Stimulated activated CD8-positive, alpha-beta memory T cell treated with anti-CD3 and anti-CD28 coated beads, Interleukin-15, amount 100 ng/mL, for 4 hours (primary cell): ENCODE results near the gene FAM107B.
"Not testable (repeated sequence)": the region's sequence is repeated elsewhere in the genome, so short reads cannot be mapped to it uniquely, and the experiment has no call there.

Experiments
- DNase-seq, 2 donors: peaks; one replicate each; pipeline ENCODE4 v3.0.0-alpha.2; 2020; ENCODE audit warnings: low read depth in 2 of 2

FAM107B gene

DNA sequence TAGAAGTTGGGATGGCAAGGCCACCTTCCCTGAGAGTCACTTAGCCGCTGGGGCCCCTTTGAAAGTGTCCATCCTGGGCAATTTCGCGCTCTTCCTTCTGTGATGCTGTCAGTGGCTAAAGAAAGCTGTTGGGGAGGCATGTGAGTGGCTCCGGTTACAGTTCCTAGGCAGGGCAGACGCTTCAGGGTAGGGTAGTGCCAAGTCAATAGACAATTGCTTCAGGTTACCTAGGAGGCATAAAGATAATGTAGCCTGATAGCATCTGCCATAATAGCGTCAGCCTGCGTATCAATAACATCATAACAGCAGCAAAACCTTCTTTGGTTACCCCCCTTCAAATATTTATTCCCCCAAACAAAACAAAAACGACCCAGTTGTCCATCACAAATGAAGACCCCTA is at the start of gene FAM107B:
Gene FAM107B (minus strand): TSS at position 101 of the 400 bp plus-strand sequence. CDS start 234 bp downstream, outside the sequence.
- no peak for DNase-seq

DNA sequence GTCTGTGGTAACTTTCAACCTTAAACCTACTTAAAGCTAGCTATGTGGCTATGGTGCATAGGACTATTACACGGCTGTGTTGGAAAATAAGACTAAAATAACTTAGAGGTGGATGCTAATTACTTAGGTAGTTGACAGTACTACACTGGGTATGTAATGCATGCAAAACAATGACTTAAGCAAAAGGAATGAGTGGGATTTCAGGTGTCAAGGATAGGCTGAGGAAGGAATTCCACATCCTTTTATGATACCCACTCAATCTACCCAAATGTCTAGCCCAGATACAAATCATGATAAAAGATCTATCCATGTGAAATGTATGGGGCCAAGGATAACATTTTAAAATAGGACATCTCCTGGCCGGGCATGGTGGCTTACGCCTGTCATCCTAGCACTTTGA is 49.3 kb upstream of the FAM107B start:
- DNase-seq = no peak

DNA sequence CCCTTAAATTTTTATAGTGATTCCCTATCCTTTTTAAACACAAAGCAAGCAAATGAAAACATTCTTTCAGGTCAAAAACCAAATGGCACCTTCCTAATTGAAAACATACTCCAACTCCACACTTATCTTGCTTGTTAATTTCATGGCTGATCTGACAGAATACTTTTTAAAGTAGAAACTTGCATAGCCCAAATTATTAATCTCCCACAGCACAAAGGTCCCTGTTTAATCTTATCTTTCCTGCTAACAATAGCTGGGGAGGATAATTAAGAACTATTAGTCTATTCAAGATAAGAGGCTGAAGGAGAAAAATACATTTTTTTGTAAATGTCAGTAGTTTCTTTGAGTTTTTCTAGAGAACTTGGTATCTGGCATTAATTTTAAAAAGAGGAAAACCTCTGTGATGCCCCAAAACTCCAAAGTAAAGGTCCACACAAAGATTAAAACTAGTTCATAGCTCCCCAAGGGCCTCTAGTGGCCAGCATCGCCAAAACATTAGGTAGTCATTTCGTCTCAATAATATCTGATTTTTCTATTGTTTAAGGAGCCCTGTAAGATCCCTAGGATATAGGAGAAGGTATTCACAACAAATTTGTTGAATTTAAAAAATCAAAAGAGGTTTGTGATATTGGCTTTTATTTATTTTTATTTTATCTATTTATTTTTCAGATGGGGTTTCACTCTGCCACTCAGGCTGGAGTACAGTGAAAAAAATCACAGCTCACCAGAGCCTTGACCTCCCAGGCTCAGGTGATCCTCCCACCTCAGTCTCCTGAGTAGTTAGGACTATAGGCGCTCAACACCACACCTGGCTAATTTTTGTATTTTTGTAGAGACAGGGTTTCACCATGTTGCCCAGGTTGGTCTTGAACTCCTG is 48.4 kb upstream of the FAM107B start:
- no peak for DNase-seq

DNA sequence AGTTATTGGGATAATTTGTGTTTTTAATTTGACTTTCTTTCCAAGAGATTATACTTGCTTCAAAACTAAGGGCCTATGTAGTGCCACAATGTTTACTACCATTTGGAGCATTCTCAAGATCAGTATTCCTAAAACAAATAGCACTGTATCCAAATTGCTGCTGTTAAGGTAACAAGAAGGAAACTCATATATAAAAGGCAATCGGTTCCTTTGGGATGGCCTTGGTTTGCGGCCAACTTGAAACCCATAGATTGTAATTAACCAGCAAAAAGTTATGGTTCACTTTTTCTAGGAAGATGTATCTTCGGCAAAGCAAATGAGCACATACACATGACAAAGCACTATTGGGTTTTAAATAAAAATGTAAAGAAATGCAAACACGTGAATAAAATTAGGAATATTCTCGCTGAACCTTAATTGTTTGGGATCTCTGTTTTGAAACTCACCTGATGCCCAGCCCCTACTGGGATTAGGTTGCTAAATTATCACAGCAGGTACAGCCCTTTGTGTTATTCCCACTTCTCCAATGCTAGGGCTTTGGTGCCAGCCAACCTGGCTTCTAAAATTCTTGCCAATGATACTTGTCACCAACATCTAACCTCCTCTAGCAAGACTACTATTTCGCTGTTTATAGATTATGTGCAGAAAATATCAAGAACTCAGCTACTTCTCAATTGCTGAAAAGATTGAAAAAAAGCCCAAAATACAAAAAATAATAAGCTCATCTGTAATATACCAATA is 47.1 kb upstream of the FAM107B start:
- no peak for DNase-seq

DNA sequence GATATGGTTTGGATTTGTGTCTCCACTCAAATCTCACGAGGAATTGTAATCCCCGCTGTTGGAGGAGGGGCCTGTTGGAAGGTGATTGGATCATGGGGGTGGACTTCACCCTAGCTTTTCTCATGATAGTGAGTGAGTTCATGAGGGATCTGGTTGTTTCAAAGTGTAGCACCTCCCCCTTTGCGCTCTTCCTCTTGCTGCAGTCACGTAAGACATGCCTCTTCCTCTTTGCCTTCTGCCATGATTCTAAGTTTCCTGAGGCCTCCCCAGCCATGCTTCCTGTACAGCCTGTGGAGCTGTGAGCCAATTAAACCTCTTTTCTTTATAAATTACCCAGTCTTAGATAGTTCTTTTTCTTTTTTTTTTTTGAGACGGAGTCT is 46.1 kb upstream of the FAM107B start:
- DNase-seq = no peak

DNA sequence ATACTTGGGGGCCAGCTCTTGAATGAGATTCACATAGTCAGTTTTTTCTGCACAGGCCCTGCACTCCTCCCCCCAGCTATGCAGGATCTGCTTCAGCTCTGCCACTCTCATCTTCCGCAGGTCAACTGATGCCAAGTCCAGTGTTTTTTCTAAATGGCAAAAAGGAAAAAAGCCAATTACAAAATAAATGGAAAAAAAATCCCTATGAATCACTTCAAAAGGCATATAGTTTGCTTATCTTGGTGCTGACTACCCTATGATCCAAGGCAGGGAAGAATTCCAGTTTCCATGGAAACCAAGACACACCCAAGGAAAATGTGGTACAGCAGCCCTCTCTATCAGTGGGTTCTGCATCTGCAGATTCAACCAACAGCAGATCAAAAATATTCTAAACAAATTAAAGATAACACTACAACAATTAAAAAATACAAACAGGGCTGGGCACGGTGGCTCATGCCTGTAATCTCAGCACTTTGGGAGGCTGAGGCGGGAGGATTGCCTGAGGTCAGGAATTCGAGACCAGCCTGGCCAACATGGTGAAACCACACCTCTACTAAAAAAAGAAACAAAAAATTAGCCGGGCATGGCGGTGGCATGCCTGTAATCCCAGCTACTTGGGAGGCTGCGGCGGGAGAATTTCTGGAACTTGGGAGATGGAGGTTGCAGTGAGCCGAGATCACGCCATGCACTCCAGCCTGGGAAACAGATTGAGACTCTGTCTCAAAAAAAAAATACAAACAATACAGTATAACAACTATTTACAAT is 45.5 kb upstream of the FAM107B start:
- DNase-seq = no peak

DNA sequence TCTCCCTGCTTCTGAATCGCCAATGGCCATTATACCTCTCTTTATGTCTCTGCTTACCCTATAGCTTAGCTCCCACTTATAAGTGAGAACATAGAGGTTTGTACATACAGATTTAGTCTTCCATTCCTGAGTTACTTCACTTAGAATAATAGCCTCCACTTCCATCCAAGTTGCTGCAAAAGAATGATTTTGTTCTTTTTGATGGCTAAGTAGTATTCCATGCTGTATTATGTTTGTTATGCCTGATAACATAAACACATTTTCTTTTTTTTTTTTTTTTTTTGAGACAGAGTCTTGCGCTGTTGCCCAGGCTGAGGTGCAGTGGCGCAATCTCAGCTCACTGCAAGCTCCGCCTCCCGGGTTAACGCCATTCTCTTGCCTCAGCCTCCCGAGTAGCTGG is 42.0 kb upstream of the FAM107B start:
- not testable (repeated sequence) for DNase-seq

DNA sequence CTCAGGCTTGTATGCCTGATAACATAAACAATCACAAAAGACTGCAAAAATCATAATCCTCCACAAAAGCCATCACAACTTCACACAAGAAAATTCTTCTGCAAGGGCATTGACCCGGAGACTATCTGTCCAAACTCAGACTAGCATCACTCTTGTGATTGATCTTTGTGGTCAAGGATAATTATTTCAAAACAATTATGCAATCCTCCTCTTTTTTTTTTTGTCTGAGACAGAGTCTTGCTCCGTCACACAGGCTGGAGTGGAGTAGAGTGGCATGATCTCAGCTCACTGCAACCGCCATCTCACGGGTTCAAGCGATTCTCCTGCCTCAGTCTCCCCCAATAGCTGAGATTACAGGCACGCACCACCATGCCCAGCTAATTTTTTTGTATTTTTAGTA is 41.0 kb upstream of the FAM107B start:
- no peak for DNase-seq

DNA sequence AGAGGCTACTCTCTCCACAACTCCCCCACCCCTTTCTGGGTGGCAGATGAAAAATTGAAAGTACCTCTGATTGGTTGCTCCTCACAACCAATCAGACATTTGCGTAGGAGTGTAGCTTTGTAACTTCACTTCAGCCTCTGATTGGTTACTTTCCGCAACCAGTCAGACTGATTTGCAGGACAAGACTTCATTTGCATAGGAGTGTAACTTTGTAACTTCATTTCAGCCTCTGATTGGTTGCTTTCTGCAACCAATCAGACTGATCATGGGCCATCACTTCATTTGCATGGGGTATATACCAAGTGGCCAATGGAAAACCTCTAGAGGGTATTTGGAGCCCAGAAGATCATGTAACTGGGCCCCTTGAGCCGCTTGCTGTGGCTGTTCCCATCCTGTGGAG is 37.6 kb upstream of the FAM107B start:
- DNase-seq = no peak

DNA sequence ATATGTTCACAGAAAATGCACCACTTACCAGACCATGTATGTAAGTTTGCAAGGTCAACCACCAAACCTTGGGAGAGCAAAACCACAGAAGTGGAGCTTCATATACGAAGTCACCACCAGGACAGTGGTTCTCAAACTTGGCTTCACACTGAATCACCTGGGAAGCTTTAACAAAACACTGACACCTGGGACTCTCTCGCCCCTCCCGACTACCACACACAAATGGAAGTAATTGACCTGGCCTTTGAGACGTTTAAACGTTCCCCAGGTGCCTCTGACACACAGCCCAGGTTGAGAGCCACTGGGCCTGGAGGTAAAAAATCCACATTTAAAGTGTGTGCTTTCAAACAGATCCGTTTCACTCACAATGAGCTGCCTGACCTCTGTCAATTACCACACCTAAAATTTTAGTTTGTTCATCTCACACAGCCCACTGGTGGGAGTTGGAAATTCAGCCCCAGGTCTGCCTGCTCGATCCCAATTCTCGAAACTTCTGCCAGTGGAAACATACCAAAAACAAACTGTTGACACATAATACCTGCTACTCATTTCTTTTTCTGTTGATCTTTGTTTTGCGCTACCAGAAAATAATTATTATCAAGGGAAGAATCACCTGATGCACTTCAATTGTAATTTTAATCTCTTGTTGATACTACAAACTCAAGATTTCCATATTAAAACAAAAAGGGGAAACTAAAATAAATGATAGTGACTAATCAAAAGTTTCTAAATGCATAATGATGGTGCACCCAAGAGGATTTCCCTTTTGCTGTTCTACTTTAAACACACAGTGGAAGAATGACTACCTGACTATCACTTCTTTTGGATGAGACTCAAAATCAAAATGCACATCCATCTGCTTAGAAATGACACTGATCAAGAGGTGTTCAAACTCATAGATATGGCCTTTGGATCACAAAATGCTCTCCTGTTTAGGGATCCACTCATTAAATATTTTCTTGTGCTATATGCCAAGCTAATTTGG is 36.6 kb upstream of the FAM107B start:
- no peak for DNase-seq

DNA sequence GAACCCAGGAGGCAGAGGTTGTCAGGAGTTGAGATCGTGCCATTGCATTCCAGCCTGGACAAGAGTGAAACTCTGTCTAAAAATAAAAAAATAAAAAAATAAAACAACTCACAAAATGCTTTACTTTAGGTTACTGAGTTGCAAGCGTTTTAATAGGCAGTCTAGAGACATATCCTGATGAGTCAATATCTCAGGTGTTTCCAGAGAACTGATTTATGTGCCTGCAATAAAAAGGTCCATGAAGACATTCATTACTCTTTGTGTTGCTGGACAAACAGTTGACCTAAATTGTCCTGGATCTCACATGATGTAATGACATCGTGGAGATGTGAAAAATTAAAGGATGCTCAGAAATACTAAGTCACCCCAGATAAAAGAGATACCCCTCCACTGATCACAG is 31.6 kb upstream of the FAM107B start:
- DNase-seq = no peak

DNA sequence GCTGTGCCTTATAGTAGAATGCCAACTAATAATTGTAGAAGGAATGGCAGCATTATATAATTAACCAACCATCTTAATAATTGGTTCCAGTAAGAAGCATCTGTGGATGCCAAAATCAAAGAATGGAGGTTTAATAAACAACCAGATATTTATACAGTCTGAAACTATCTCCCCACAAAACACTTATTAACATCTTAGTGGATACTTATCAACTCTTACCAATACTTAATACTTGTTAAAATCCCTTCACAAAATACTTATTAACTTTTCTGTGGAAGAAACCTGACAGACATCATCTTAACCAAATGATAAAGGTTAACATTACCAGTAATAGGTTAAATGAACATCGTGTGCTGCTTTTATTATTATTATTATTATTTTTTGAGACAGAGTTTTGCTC is 29.1 kb upstream of the FAM107B start:
- no peak for DNase-seq

DNA sequence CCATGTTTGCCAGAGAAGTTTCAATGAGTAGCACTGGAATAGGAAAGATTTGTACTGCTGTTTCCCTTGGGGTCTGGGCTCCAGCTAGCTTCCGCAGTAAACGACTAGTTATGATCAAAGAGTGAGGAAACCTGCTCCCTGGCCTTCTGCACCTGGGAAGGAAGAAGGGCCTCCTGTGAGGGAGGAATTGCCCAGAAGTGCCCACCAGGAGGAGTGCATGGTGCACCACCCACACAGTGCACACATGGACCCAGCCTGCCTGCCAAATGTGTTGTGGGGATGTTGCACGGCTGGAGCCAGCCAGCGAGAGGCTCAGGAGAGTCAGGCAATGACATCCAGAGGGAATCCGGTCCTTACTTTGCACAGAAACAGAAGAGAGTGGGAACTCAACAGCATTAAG is 27.0 kb upstream of the FAM107B start:
- DNase-seq = no peak

DNA sequence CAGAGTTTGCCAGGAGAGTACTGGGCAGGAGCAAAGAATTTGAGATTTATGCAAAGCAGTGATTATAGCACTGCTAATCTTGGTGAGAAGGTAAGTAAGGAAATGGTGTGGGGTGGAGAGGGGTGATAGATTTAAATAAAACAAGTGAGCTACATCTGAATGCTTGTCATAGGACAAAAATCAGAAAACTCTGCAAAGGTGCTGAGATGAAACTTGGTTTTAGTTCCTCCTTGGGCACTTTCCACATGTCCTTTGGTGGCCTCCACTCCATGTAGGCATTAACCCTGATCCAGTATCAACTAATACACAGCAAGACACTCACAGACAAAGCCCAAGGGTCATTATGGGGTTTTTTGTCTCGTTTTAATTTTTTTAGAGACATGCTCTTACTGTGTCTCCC is 25.7 kb upstream of the FAM107B start:
- DNase-seq = no peak

DNA sequence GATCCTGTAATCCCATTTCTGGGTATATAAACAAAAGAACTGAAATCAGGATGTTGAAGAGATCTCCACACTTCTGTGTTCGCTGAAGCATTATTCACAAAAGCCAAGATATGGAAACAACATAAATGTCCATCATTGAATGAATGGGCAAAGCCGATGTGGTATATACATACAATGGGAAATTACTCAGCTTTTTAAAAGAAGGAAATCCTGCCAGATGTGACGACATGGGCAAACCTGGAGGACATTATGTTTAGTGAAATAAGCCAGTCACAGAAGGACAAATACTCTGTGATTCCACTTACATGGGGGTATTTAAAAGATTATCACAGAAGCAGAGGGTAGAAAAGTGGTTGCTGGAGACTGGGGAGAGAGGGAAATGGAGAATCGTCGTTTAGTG is 23.9 kb upstream of the FAM107B start:
- DNase-seq = no peak

DNA sequence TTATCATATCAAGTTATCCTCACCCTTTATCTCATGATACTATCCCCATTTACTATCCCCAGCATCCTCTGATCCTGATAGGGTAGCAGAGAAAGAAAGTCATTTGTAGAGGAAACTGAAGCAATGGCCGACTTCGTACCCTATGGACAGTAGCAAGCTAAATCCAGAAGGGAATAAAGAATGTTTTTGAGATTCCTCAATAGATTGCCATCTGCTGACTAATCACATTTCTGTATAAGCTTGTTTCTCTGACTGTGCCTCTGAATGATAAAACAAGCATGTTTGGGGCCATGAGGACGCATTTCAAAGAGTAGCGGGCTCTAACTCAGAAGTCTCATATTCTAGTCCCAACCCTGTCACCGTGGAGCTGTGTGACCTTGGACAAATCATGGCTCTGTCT is 13.2 kb upstream of the FAM107B start:
- DNase-seq = no peak

DNA sequence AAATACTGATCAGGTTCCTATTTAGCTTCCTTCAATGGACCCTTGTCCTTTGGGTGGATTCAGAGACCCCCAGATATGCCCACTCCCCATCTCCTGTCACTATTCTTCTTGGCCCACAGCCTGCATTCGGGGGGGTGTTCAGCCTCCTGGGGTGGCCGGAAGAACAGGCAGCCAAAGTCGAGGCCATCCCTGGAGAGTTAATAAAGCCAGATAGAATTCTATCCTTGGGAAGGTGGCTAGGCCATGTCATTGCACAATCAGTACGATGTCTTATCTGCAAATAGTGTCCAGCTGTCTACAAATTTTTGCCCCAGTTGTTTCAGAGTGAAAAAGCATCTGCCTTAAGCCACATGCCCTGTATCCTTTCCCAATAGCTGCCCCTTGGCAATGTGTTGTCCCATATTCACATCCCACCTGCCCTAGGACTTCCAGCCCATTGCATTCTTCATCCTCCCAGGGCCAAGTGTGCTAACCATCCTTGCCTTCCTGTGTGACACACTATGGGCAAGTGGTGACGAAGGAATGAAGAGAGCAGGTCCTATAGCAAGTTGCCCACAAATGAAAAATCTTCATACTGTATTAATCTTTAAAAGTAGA is 9.9 kb upstream of the FAM107B start:
- no peak for DNase-seq

DNA sequence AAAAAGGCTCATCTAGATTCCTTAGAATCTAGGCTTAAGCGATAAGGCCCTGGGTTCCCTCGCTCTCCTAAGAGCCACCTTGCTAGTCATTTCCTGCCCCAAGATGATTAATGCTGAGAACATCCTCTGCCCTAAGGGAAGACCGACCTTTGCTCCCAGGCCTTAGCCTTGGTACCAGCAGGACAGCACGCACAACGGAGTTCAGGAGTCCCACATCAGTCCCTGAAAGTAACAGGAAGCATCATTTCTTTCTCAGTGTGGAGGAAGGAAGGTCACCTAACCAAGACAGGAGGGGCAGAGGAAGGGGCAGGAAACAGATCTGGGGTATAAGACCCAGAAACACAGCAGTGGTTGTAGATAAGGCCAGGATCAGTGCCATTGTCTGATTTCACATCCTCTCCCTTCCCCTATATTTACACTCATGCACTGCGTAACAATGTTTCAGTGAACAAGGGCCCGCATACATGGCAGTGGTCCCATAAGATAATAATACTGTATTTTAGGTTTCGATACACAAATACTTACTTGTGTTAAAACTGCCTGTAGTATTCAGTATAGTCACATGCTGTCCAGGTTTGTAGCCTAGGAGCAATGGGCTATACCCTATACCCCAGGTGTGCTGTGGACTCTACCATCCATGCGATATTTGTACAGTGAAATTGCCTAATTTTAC is 8.1 kb upstream of the FAM107B start:
- DNase-seq = no peak

DNA sequence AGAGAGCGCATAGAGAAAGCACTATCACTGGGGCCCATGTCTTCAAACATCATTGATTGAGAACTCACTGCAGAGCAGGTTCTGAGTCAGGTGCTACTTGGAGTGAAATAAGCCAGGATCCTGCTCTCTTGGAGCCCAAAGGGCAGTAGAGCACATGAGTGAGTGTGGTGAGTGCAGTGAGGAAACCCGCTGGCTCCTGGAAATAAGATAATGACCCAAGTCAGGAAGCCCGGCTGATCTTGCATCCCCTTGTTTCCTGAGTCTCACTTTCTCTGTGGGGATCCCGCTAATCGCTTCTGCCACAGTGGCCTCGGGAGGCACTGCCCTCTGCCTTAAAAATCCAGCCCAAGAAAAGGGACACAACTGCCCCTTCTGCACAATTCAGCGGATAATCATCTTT is 7.1 kb upstream of the FAM107B start:
- no peak for DNase-seq

DNA sequence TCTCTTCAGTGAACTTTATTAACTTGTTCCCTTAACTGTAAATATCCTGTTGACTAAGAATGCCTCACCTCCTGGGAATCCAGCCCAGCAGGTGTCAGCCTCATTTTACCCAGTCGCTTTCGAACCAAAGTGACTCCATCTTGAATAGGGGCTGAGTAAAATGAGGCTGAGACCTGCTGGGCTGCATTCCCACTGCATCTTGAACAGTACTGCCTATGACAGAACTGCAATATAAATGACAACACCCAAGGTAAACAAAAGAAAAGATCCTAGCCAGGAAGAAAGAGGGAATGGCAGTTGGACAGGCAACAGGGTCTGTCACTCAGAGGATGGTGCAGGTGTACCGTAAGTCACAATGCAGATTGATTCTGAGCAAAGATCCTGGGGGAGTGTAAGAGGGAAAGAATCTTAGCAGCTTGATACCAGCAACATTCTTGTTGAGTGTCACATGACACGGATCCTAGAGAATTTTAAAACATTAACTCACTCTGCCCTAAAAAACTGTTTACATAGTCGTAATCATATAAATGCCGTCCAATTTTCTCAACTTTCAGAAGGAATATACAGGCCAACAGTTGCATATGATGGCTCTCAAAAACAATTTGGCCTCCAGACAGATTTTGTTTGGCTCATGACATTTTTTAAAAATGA is 4.4 kb upstream of the FAM107B start:
- DNase-seq = no peak
